ENCODE data around the gene CHMP5.

CHMP5 gene

GRCh38 chr9:33236571-33236970 is 28.3 kb upstream of the CHMP5 start:
- TF ChIP-seq CTCF (IDR thresholded peaks at IDR 0.05; ENCODE audit: insufficient read depth, low read length, poor library complexity, severe bottlenecking): no peak
- no peaks in the 10 kb centered on the region; the same call in none of the 2 replicates for H3K27me3 ChIP-seq (replicated peaks; ENCODE audit: control insufficient read depth, insufficient read depth, low read length)
- no peak overlapping the region for H3K4me3 ChIP-seq (replicated peaks; ENCODE audit: low read depth, low read length)
- no peaks in the 10 kb centered on the region for H3K36me3 ChIP-seq (ENCODE audit: control insufficient read depth, insufficient read depth, low read length)
- DNase-seq (ENCODE audit: extremely low read depth, insufficient read length): no peak

- no peak for DNase-seq (ENCODE audit: extremely low read depth, insufficient read length)
- H3K4me3 ChIP-seq (replicated peaks; ENCODE audit: low read depth, low read length): no peak within 1 kb of the TSS
- no peaks in the 10 kb centered on the region; the same call in 1 of the 2 replicates for H3K27me3 ChIP-seq (replicated peaks; ENCODE audit: control insufficient read depth, insufficient read depth, low read length)
- no peak for TF ChIP-seq CTCF (IDR thresholded peaks at IDR 0.05; ENCODE audit: insufficient read depth, low read length, poor library complexity, severe bottlenecking)
- no peaks in the 10 kb centered on the region for H3K36me3 ChIP-seq (ENCODE audit: control insufficient read depth, insufficient read depth, low read length)
Measured at GRCh38 chr9:33239921-33240320, 24.9 kb upstream of the CHMP5 start, which contains the start of gene SPINK4. SPINK4 (plus strand) TSS chr9:33240167; CDS start chr9:33240209, 42 bp downstream.

GRCh38 chr9:33241298-33241697 is 23.6 kb upstream of the CHMP5 start:
- no peak for DNase-seq (ENCODE audit: extremely low read depth, insufficient read length)
- H3K36me3 ChIP-seq (ENCODE audit: control insufficient read depth, insufficient read depth, low read length): no peaks in the 10 kb centered on the region
- no peak overlapping the region for H3K4me3 ChIP-seq (replicated peaks; ENCODE audit: low read depth, low read length)
- no peak for TF ChIP-seq CTCF (IDR thresholded peaks at IDR 0.05; ENCODE audit: insufficient read depth, low read length, poor library complexity, severe bottlenecking)
- no peaks in the 10 kb centered on the region for H3K27me3 ChIP-seq (replicated peaks; ENCODE audit: control insufficient read depth, insufficient read depth, low read length)

DNA sequence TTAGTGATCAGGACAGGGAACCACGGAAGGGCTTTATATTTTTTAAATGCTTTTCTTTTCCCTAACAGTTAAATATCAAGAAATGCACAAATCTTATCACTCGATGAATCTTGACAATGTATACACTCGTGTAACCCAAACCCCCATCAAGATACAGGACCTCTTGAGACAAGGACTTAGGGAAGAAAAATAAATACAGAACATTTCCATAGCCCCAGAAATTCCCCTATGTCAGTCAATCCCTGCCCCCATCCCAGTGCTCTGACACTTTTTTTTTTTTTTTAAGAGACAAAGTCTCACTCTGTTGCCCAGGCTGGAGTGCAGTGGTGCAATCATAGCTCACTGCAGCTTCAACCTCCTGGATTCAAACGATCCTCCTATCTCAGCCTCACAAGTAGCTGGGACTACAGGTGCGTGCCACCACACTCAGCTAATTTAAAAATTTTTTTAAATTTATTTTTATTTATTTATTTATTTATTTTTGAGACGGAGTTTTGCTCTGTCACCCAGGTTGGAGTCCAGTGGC is 22.2 kb upstream of the CHMP5 start:
- DNase-seq (ENCODE audit: extremely low read depth, insufficient read length): no peak
- TF ChIP-seq CTCF (IDR thresholded peaks at IDR 0.05; ENCODE audit: insufficient read depth, low read length, poor library complexity, severe bottlenecking): no peak
- Histone ChIP-seq H3K27me3 (replicated peaks; ENCODE audit: control insufficient read depth, insufficient read depth, low read length) (no peaks in the 10 kb centered on the region), H3K36me3 (ENCODE audit: control insufficient read depth, insufficient read depth, low read length) (no peaks in the 10 kb centered on the region), H3K4me3 (replicated peaks; ENCODE audit: low read depth, low read length) (no peak overlapping the region)

DNA sequence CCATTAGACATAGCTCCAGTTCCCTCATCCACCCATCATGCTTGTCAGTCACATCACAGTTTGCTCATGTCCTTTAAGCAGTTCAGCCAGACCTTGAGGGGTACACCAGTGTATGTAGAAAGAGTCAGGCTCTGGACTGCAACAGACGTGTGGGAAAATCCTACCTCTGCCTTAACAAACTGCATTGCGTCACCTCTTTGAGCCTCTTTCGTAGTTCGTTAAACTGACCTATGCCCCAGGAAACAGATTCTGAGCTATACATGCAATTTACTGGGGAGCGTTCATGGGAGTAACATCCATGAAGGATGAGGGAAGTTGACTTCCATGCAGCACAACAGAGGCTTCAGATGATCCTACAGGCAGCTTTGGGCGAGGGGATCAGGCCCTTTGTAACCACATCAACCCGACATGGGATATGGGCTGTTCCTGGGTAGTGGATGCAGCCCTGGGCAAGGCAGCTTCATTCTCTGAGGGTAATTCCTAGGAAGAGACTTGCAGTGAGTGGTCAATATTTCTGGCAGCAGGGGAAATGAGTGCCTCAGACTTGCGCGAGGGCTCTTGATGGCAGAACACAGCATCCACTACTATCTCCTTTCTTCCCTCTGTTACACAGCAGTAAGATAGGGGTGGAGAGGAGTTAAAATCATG is 20.6 kb upstream of the CHMP5 start:
- Histone ChIP-seq H3K4me3 (replicated peaks; ENCODE audit: low read depth, low read length) (no peak overlapping the region), H3K36me3 (ENCODE audit: control insufficient read depth, insufficient read depth, low read length) (no peaks in the 10 kb centered on the region; the same call in 1 of the 2 replicates), H3K27me3 (replicated peaks; ENCODE audit: control insufficient read depth, insufficient read depth, low read length) (no peaks in the 10 kb centered on the region)
- no peak for DNase-seq (ENCODE audit: extremely low read depth, insufficient read length)
- TF ChIP-seq CTCF (IDR thresholded peaks at IDR 0.05; ENCODE audit: insufficient read depth, low read length, poor library complexity, severe bottlenecking): no peak

Measured in GM06990 (cell line).